Skin of body (tissue), 2 donors: ENCODE measurements around the gene SLC7A1. TPM values are rescaled to one million over a fixed set of nuclear protein-coding genes. Genes with fewer than 3 reads are reported as not detected.

Experiments used
- DNase-seq: peaks from one replicate; lab custom pipeline; 2025; lab: John Stamatoyannopoulos, UW
- total RNA-seq: library from RNA; depleted of rRNA; stranded (reverse); fragments of >200 nt; gene quantifications from one replicate; pipeline ENCODE4 v1.2.3, GENCODE V29; 2014

The SLC7A1 gene
- total RNA-seq, 1 donor from 2014 or later, result 19.6 TPM

DNA sequence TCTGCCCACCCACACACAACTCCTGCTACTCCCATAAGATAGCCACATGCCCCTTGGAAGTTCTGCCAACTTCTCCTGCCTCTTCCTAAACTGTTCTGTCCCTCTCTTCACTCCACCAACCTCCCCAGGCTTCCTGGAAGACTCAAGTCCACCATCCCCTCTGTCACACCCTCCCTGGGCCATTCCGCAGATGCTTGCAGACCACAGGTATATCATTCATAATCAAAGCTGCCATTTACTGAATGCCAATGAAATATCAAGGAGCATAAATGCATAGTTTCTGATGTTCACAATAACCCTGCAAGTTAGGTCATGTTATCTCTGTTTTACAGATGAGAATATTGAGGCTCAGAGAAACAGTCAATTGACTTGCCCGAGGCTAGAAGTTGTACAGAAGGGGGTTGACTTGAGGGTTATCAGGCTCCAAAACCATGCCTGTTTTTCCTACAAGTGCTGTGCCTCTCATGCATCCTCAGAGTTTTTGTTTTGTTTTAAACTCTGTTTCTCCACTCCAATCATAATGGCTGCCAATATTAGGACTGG lies 135.6 kb downstream of the SLC7A1 start:
- no peak for DNase-seq
